ENCODE measurements around the gene LRRC4B. TPM values are rescaled to one million over a fixed set of nuclear protein-coding genes. Genes with fewer than 3 reads are reported as not detected.

The LRRC4B gene
- total RNA-seq, 6 experiments from 2014 or later, result 0.22 to 1.2 (median 0.52) TPM

DNA sequence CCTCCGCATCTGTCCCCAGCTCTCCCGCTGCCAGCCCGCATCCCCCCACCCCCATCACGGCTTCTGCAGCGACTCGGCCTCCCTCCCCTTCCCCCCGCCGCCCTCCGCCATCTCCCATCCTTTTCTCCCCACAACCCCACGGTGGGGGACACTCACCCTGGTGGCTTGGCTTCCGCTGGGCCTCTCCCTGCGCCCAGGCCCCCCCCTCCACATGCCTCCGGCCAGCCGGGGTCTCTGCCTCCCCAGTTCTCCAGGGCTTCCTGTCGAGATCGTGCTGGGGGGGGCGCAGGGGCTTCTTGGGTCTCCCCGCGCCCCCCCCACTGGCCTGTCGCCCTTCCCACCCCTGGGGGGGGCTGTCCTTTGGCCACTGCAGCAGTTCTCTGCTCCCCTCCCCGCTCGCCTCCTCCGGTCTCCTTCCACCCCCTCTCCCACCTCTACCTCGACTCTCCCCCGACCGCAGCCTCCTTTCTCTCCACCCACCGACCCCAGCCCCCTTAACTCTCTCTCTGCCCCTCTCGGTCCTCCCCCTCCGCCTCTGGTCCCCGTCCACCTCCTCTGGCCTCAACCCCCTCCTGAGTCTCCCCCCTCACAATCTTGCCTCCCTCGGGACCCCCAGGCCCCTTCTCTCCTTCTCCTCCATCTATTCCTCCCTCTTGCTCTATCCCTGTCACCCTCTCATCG is 17.1 kb downstream of the LRRC4B start:
- H3K27ac ChIP-seq, result no peak overlapping the region
- no peak overlapping the region for H3K4me3 ChIP-seq
- H3K4me1 ChIP-seq, result peaks cover 0 to under 1% (median 0%) of the 10 kb centered on the region in 4 donors
- intact Hi-C loops (cut with DNase I), result no loop called here
- TF ChIP-seq, protein P1, sequence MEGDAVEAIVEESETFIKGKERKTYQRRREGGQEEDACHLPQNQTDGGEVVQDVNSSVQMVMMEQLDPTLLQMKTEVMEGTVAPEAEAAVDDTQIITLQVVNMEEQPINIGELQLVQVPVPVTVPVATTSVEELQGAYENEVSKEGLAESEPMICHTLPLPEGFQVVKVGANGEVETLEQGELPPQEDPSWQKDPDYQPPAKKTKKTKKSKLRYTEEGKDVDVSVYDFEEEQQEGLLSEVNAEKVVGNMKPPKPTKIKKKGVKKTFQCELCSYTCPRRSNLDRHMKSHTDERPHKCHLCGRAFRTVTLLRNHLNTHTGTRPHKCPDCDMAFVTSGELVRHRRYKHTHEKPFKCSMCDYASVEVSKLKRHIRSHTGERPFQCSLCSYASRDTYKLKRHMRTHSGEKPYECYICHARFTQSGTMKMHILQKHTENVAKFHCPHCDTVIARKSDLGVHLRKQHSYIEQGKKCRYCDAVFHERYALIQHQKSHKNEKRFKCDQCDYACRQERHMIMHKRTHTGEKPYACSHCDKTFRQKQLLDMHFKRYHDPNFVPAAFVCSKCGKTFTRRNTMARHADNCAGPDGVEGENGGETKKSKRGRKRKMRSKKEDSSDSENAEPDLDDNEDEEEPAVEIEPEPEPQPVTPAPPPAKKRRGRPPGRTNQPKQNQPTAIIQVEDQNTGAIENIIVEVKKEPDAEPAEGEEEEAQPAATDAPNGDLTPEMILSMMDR (IDR thresholded peaks at IDR 0.05), result no peak
- TF ChIP-seq POLR2A (IDR thresholded peaks at IDR 0.05), result no peak
- no peaks in the 10 kb centered on the region for H3K9me3 ChIP-seq
- DNase-seq (no peak), ATAC-seq (no peak)
- no peaks in the 10 kb centered on the region for H3K36me3 ChIP-seq
- 5% methylated on average over 30 of the region's 32 CpGs for WGBS (ENCODE audit: insufficient coverage, low coverage, low lambda C conversion rate, missing lambda C conversion rate)
- H3K27me3 ChIP-seq, result peaks cover 0 to 2% of the 10 kb centered on the region in 2 donors

DNA sequence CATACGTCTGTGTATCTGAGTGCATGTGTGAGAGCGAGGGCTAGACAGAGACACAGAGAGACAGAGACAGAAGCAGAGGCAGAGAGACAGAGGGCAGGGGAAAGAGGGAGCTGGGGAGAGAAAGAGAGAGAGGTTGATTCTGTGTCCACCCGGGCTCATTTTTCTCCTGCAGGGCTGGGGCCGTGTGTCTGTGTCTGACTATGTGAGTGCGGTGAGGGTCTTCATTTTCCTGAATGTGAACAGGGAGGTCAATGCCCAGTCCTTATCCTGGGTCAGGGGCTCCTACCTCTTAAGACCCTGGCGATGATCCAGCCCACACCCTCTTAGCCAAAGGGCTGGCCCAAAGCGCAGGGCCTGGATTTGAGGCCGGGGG is 17.7 kb downstream of the LRRC4B start:
- ATAC-seq (no peak), DNase-seq (no peak)
- TF ChIP-seq POLR2A (IDR thresholded peaks at IDR 0.05), result no peak
- TF ChIP-seq, protein P1 (IDR thresholded peaks at IDR 0.05), result no peak
- H3K4me1 ChIP-seq, result no peaks in the 10 kb centered on the region
- H3K4me3 ChIP-seq, result no peak overlapping the region
- H3K36me3 ChIP-seq, result no peaks in the 10 kb centered on the region
- no peaks in the 10 kb centered on the region for H3K27me3 ChIP-seq
- 18% methylated on average over 4 of the region's 8 CpGs for WGBS (ENCODE audit: insufficient coverage, low coverage, low lambda C conversion rate, missing lambda C conversion rate)
- no peaks in the 10 kb centered on the region for H3K9me3 ChIP-seq
- intact Hi-C loops (cut with DNase I), result no loop called here
- no peak overlapping the region for H3K27ac ChIP-seq

DNA sequence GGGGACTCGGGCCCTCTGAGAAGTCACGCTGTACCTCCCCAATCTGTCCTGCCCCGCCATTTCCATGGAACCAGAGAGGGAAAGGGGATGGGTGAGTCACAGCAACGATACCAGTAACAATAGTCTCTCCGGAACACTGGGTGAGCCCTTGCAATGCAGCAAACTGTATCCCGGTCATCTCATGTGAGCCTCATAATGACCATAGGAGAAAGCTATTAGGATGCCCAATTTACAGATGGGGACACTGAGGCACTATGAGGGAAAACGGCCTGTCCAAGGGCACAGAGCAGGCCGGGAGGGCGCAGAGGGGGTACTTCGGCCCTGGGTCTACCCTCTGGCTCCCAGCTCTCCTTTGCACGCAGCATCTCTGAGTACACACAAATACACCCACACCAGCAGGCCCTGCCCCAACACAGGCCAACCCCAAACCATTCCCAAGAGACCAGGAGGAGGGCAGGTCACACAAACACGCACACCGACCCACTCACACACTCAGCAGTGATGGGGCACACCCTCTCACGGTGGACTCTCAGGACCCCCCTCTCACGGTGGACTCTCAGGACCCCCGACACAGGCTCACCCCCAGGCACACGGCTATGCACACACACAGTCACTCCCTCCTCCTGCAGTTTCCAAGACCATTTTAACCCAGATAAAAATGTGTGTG is 18.2 kb downstream of the LRRC4B start:
- H3K4me1 ChIP-seq, result no peaks in the 10 kb centered on the region
- intact Hi-C loops (cut with DNase I), result no loop called here
- no peaks in the 10 kb centered on the region for H3K9me3 ChIP-seq
- no peaks in the 10 kb centered on the region for H3K27me3 ChIP-seq
- H3K36me3 ChIP-seq, result no peaks in the 10 kb centered on the region
- no peak overlapping the region for H3K27ac ChIP-seq
- ATAC-seq, result no peak
- H3K4me3 ChIP-seq, result no peak overlapping the region
- WGBS (ENCODE audit: insufficient coverage, low coverage, low lambda C conversion rate, missing lambda C conversion rate), result 27% methylated on average over 5 of the region's 17 CpGs
- TF ChIP-seq, protein P1 (IDR thresholded peaks at IDR 0.05), result no peak
- no peak for TF ChIP-seq POLR2A (IDR thresholded peaks at IDR 0.05)
- DNase-seq, result no peak

DNA sequence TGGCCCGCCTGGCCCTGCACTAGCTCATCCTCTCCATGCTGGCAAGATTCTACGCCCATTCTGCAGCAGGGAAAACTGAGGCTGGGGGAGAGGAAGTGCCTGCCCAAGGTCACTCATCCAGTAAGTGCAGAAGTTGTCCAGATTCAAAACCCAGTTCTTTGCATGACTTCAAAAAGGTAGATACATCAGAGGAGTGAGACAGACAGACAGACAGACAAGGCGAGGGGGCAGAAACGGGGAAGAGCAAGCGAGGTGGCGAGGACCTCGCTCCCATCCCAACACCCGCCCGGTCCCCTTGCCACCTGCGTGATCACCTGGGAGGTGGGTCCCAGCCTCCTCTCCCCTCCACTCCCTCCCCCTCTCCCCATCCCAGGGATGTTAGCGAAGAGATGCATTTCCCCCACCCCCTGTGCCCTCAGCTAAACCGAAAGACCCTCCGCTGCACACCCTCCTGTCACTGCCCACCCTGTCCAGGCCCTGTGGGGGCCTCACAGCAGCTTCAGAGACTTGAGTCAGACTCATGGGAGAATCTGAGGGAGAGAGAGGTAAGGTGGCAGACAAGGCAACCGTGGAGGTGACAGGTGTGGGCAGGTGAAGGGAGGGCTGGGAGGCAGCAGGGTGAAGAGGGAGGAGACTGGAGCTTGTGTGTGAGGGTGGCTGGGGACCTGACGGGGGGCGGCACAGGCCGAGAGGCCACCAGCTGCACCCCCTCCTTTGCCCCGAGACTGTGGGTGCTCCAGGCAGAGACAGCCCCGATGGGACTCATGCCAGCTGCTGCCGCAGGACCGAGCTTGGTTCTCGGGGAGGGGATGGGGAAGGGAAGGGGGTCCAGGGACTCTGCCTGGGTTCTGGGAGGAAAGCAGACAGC is 18.9 kb downstream of the LRRC4B start:
- 35% methylated on average over 11 of the region's 22 CpGs for WGBS (ENCODE audit: insufficient coverage, low coverage, low lambda C conversion rate, missing lambda C conversion rate)
- Histone ChIP-seq H3K9me3 (no peaks in the 10 kb centered on the region), H3K4me1 (no peaks in the 10 kb centered on the region), H3K4me3 (no peak overlapping the region), H3K27ac (no peak overlapping the region), H3K36me3 (no peaks in the 10 kb centered on the region), H3K27me3 (no peaks in the 10 kb centered on the region)
- intact Hi-C loops (cut with DNase I), result no loop called here
- TF ChIP-seq, protein P1 (IDR thresholded peaks at IDR 0.05), result no peak
- no peak for TF ChIP-seq POLR2A (IDR thresholded peaks at IDR 0.05)
- no peak for ATAC-seq
- DNase-seq, result no peak
